Stomach (tissue), 9 donors: ENCODE results near the gene ULK1. TPM values are rescaled to one million over a fixed set of nuclear protein-coding genes. Genes with fewer than 3 reads are reported as not detected.
"Not testable (repeated sequence)": the region's sequence is repeated elsewhere in the genome, so short reads cannot be mapped to it uniquely, and the experiment has no call there.

Experiments
- DNase-seq, 2 donors: peaks; one replicate each; pipeline versions ENCODE4 v3.0.0 to v3.0.0-alpha.2; 2013 to 2019
- H3K27ac ChIP-seq, 5 donors: fragments of 200-600 bp in 4 of 5; sonication (generic) in 4 of 5; one replicate each; pipeline ENCODE4 v1.5.1; 2013 to 2019; ENCODE audit warnings: mild to moderate bottlenecking in 1 of 5, moderate library complexity in 1 of 5
- H3K27me3 ChIP-seq, 3 donors: fragments of 200-600 bp; sonication (generic); one replicate each; pipeline ENCODE4 v1.5.1; 2017 to 2019; ENCODE audit warnings: mixed run types in 1 of 3
- H3K36me3 ChIP-seq, 4 donors: fragments of 200-600 bp; sonication (generic); 1 replicate in 3 of 4; 2 replicates in 1 of 4; pipeline ENCODE4 v1.5.1; 2016 to 2019
- H3K4me1 ChIP-seq, 4 donors: fragments of 200-600 bp; sonication (generic); one replicate each; pipeline ENCODE4 v1.5.1; 2016 to 2019
- H3K4me3 ChIP-seq, 4 donors: fragments of 200-600 bp; sonication (generic) in 3 of 4; one replicate each; pipeline ENCODE4 v1.5.1; 2016 to 2019; ENCODE audit warnings: mild to moderate bottlenecking in 1 of 4
- H3K9me3 ChIP-seq, 4 donors: fragments of 200-600 bp; sonication (generic); one replicate each; pipeline ENCODE4 v1.5.1; 2016 to 2019
- EP300 ChIP-seq: sonication (generic); formaldehyde crosslinking; IDR thresholded peaks from one replicate; pipeline ENCODE4 v1.6.1; 2017; ENCODE audit warnings: antibody characterized with exemption
- POLR2A ChIP-seq, 4 donors: fragments of 450-650 bp; IDR thresholded peaks; one replicate each; pipeline ENCODE4 v1.6.1; 2016; ENCODE audit warnings: antibody characterized with exemption in 4 of 4, control low read depth in 2 of 4, mild to moderate bottlenecking in 1 of 4, moderate library complexity in 1 of 4
- POLR2AphosphoS5 ChIP-seq, 3 donors: sonication (generic); formaldehyde crosslinking; IDR thresholded peaks; one replicate each; pipeline ENCODE4 v1.6.1; 2016; ENCODE audit warnings: antibody characterized with exemption in 3 of 3
- WGBS, 5 donors: extraction: QIAGEN DNeasy Blood & Tissue Kit in 3 of 5; methylation state at CpG; one replicate each; pipeline versions ENCODE4 v1.1.5 to v1.1.7; 2013 to 2018; 5-methylcytosine and 5-hydroxymethylcytosine counted together
- intact Hi-C: fragments of 100-400 bp; cut with DNase I; formaldehyde crosslinking; loops from one replicate; pipeline ENCODE4 v1.15.1; 2023; ENCODE audit warnings: low total_unique reads
- polyA plus RNA-seq, 3 donors: library from polyadenylated mRNA; stranded (reverse); fragments of 200-250 nt; gene quantifications; one replicate each; pipeline ENCODE4 v1.2.3, GENCODE V29; 2013
- total RNA-seq, 5 donors: library from RNA; depleted of rRNA; stranded (reverse); fragments of >200 nt; gene quantifications; one replicate each; pipeline versions ENCODE4 v1.1.0 to v1.2.3, GENCODE V29; 2014 to 2016
- TF ChIP-seq, protein P1 (sequence below), 7 experiments: fragments of 450-650 bp in 4 of 7; fragments of 200-600 bp in 3 of 7; sonication (generic) in 3 of 7; IDR thresholded peaks; one replicate each; pipeline ENCODE4 v1.5.1; 2016 to 2019; ENCODE audit warnings: antibody characterized with exemption in 7 of 7, control low read depth in 2 of 7, mild to moderate bottlenecking in 1 of 7
- donor health status: healthy with polysubstance abuse.
- donor health status: Bipolar disorder and iron deficiency.
- donor health status: healthy.

ULK1 gene
- total and polyA plus RNA-seq, 8 donors = 10.2 to 45.1 (median 18.3) TPM

DNA sequence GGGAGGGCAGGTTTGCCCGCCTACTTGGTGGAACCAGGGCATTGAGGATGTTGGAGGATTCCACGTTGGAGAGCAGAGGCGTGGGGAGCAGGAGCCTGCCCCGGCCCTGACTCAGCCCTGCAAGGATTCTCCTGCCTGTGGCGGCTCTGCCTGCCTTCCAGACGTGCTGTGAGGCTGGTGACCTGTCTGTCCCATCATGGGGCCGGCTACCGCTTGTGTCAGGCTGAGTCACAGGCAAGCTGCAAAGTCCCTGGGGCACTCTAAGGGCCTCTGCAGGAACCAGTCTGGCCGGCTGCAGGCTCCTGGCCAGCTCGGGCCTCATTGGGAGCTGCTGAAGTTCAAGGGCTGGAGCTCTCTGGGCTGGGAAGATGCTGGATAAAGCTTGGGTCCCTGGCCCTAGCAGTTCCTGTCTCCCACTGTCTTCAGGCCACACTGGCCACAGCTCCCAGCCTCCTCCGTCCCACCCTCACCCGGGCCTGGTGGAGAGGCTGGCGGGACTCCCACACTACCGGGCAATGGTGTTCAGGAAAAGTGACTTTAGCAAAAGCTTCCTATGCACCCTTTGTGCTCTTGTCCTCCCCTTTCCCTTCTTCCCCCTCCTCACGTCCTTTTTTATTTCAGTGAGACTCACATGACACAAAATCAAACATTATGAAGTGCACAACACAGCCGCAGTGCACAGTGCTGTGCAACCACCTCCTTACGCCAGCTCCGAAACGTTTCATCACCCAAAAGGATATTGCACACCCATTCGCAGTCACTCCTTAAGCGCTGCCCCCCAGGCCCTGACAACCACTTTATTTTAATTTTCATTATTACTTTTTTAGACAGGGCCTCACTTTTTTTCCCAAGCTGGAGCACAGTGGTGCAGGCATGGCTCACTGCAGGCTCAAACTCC, 22.0 kb upstream of the ULK1 start:
- no peaks in the 10 kb centered on the region for H3K4me1 ChIP-seq
- no peaks in the 10 kb centered on the region for H3K9me3 ChIP-seq
- intact Hi-C loops = no loop called here
- 66 to 71% (median 68%) methylated on average over 19 to 21 of the region's 21 CpGs for WGBS, 5 donors
- no peak overlapping the region for H3K27ac ChIP-seq
- no peak for TF ChIP-seq EP300
- TF ChIP-seq POLR2AphosphoS5 (IDR thresholded peaks at IDR 0.05) = no peak
- TF ChIP-seq, protein P1, sequence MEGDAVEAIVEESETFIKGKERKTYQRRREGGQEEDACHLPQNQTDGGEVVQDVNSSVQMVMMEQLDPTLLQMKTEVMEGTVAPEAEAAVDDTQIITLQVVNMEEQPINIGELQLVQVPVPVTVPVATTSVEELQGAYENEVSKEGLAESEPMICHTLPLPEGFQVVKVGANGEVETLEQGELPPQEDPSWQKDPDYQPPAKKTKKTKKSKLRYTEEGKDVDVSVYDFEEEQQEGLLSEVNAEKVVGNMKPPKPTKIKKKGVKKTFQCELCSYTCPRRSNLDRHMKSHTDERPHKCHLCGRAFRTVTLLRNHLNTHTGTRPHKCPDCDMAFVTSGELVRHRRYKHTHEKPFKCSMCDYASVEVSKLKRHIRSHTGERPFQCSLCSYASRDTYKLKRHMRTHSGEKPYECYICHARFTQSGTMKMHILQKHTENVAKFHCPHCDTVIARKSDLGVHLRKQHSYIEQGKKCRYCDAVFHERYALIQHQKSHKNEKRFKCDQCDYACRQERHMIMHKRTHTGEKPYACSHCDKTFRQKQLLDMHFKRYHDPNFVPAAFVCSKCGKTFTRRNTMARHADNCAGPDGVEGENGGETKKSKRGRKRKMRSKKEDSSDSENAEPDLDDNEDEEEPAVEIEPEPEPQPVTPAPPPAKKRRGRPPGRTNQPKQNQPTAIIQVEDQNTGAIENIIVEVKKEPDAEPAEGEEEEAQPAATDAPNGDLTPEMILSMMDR (IDR thresholded peaks at IDR 0.05) = no peak
- no peak for TF ChIP-seq POLR2A (IDR thresholded peaks at IDR 0.05)
- H3K36me3 ChIP-seq = no peaks in the 10 kb centered on the region
- no peak for DNase-seq
- H3K4me3 ChIP-seq = no peak overlapping the region
- peaks cover 0 to 14% (median 0%) of the 10 kb centered on the region in 3 donors for H3K27me3 ChIP-seq

GRCh38 chr12:131873293-131873692, 21.1 kb upstream of the ULK1 start:
- H3K27ac ChIP-seq = no peak overlapping the region
- no peaks in the 10 kb centered on the region for H3K9me3 ChIP-seq
- TF ChIP-seq POLR2A (IDR thresholded peaks at IDR 0.05) (no peak), POLR2AphosphoS5 (IDR thresholded peaks at IDR 0.05) (no peak), EP300 (no peak)
- TF ChIP-seq, protein P1 (IDR thresholded peaks at IDR 0.05) = no peak
- peaks cover 0 to 14% (median 0%) of the 10 kb centered on the region in 3 donors for H3K27me3 ChIP-seq
- intact Hi-C loops = no loop called here
- no peaks in the 10 kb centered on the region for H3K36me3 ChIP-seq
- no peaks in the 10 kb centered on the region for H3K4me1 ChIP-seq
- DNase-seq = no peak
- H3K4me3 ChIP-seq = no peak overlapping the region
- WGBS, 5 donors = 94 to 96% (median 95%) methylated on average over 21 of the region's 21 CpGs

DNA sequence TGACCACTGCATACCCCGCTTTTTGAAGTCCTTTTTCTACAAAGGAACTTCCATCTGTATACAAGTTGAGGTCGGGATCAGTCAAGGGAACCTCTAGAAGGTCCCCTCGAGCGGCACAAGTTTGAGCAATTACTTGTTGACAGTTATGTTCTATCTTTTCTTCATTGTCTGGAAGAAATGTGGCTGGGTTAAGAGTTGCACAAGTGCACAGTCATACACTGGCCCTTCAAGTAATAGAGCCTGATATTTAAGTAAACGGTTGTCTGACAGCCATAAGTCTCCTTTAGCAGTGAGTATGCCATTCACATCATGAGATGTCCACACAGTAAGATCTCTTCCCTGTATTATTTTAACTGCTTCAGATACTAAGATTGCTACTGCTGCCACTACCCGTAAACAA, 19.4 kb upstream of the ULK1 start:
- 69 to 84% (median 81%) methylated on average over 6 of the region's 6 CpGs for WGBS, 5 donors
- peaks cover 0 to 14% (median 0%) of the 10 kb centered on the region in 3 donors for H3K27me3 ChIP-seq
- H3K4me1 ChIP-seq = not testable (repeated sequence)

GRCh38 chr12:131877216-131877615, 17.2 kb upstream of the ULK1 start:
- H3K4me3 ChIP-seq, intact Hi-C loops, DNase-seq, H3K4me1 ChIP-seq, H3K9me3 ChIP-seq, H3K36me3 ChIP-seq, H3K27ac ChIP-seq: not testable (repeated sequence)
- H3K27me3 ChIP-seq = peaks cover 0 to 24% (median 0%) of the 10 kb centered on the region in 3 donors
- 68 to 81% (median 74%) methylated on average over 10 of the region's 10 CpGs for WGBS, 5 donors

More for the DNA sequence above, 19.4 kb upstream of the ULK1 start:
- H3K36me3 ChIP-seq, H3K27ac ChIP-seq, H3K4me3 ChIP-seq, DNase-seq, intact Hi-C loops, H3K9me3 ChIP-seq: not testable (repeated sequence)

GRCh38 chr12:131878436-131878835, 16.0 kb upstream of the ULK1 start:
- intact Hi-C loops, H3K4me3 ChIP-seq, H3K27ac ChIP-seq, DNase-seq, H3K9me3 ChIP-seq, H3K4me1 ChIP-seq, H3K36me3 ChIP-seq: not testable (repeated sequence)
- peaks cover 0 to 34% (median 0%) of the 10 kb centered on the region in 3 donors for H3K27me3 ChIP-seq
- WGBS, 5 donors = 30 to 50% (median 39%) methylated on average over 3 of the region's 3 CpGs
